IPS DF 6.9 (cell line): ENCODE measurements around the gene BORCS6.

Experiments used
- DNase-seq: peaks from one replicate; pipeline ENCODE4 v3.0.0-alpha.2; 2013; ENCODE audit warnings: low read depth, low spot score
- H3K27ac ChIP-seq: one replicate; pipeline ENCODE4 v1.5.1; 2013; ENCODE audit warnings: low read length, control low read depth
- H3K27me3 ChIP-seq: 2 replicates; pipeline ENCODE4 v1.6.1; 2013; ENCODE audit warnings: mild to moderate bottlenecking, low read length; ENCODE audit not compliant: control insufficient read depth, insufficient read depth
- H3K36me3 ChIP-seq: 2 replicates; pipeline ENCODE4 v1.6.1; 2013; ENCODE audit warnings: low read length; ENCODE audit not compliant: control insufficient read depth, insufficient read depth
- H3K4me1 ChIP-seq: 2 replicates; pipeline ENCODE4 v1.6.1; 2013; ENCODE audit warnings: low read length; ENCODE audit not compliant: control insufficient read depth, insufficient read depth
- H3K4me3 ChIP-seq: 2 replicates; pipeline ENCODE4 v1.5.1; 2013; ENCODE audit warnings: mild to moderate bottlenecking, low read length
- H3K9me3 ChIP-seq: 2 replicates; pipeline ENCODE4 v1.6.1; 2013; ENCODE audit warnings: low read length, inconsistent platforms; ENCODE audit not compliant: control insufficient read depth, insufficient read depth
- whole genome bisulfite sequencing: extraction: QIAGEN DNeasy Blood & Tissue Kit; methylation state at CpG from one replicate; pipeline ENCODE4 v1.1.7; 2013; ENCODE audit warnings: mixed read lengths, missing lambda C conversion rate; ENCODE audit not compliant: insufficient read length, insufficient coverage; 5-methylcytosine and 5-hydroxymethylcytosine counted together

The BORCS6 gene

GRCh38 chr17:8140065-8141029 lies 49.6 kb downstream of the BORCS6 start:
- Histone ChIP-seq H3K27ac (no peak overlapping the region), H3K36me3 (peaks cover 23% of the 10 kb centered on the region; the same call in 1 of the 2 replicates), H3K9me3 (no peaks in the 10 kb centered on the region), H3K4me3 (no peak overlapping the region), H3K27me3 (no peaks in the 10 kb centered on the region), H3K4me1 (no peaks in the 10 kb centered on the region)
- no CpG with 5 or more reads among the region's 18 CpGs for WGBS
- DNase-seq: no peak

- no peak for DNase-seq
- peaks cover 15% of the 10 kb centered on the region; the same call in 1 of the 2 replicates for H3K36me3 ChIP-seq
- H3K27me3 ChIP-seq: no peaks in the 10 kb centered on the region
- no CpG with 5 or more reads among the region's 46 CpGs for WGBS
- H3K4me3 ChIP-seq: peak overlapping the region; percentile 60; the same call in 1 of the 2 replicates
- no peak overlapping the region for H3K27ac ChIP-seq
- H3K4me1 ChIP-seq: 0 out of 2 replicates have a peak, but pooled peaks cover under 1% of the 10 kb centered on the region
- no peaks in the 10 kb centered on the region for H3K9me3 ChIP-seq
Observed at GRCh38 chr17:8138672-8139371, 51.2 kb downstream of the BORCS6 start.

GRCh38 chr17:8138374-8138671 lies 51.7 kb downstream of the BORCS6 start:
- H3K4me1 ChIP-seq: peaks cover 2% of the 10 kb centered on the region; the same call in 1 of the 2 replicates
- H3K27me3 ChIP-seq: no peaks in the 10 kb centered on the region
- WGBS: no CpG with 5 or more reads among the region's 7 CpGs
- peak overlapping the region; percentile 57; the same call in 1 of the 2 replicates for H3K4me3 ChIP-seq
- H3K36me3 ChIP-seq: peaks cover 12% of the 10 kb centered on the region; the same call in 1 of the 2 replicates
- no peak overlapping the region for H3K27ac ChIP-seq
- H3K9me3 ChIP-seq: no peaks in the 10 kb centered on the region
- DNase-seq: no peak
